ENCODE data around the gene ATOH8.

Gene ATOH8

GRCh38 chr2:85801871-85802270 lies 48.1 kb downstream of the ATOH8 start:
- DNase-seq (ENCODE audit: low spot score), result no peak

- no peak for DNase-seq (ENCODE audit: low spot score)
Measured at GRCh38 chr2:85802354-85803103, 48.7 kb downstream of the ATOH8 start.

GRCh38 chr2:85803704-85804425 lies 50.1 kb downstream of the ATOH8 start:
- DNase-seq (ENCODE audit: low spot score), result no peak

GRCh38 chr2:85804583-85804982 lies 50.8 kb downstream of the ATOH8 start:
- DNase-seq (ENCODE audit: low spot score), result no peak

- DNase-seq (ENCODE audit: low spot score), result no peak
Measured at GRCh38 chr2:85806358-85807118, 52.7 kb downstream of the ATOH8 start.

GRCh38 chr2:85807756-85808155 lies 54.0 kb downstream of the ATOH8 start:
- no peak for DNase-seq (ENCODE audit: low spot score)

- no peak for DNase-seq (ENCODE audit: low spot score)
Measured at GRCh38 chr2:85810371-85811179, 56.8 kb downstream of the ATOH8 start.

GRCh38 chr2:85811180-85812093 lies 57.6 kb downstream of the ATOH8 start:
- no peak for DNase-seq (ENCODE audit: low spot score)

- no peak for DNase-seq (ENCODE audit: low spot score)
Measured at GRCh38 chr2:85812094-85812735, 58.4 kb downstream of the ATOH8 start.

GRCh38 chr2:85813211-85813981 lies 59.6 kb downstream of the ATOH8 start:
- DNase-seq (ENCODE audit: low spot score), result no peak

GRCh38 chr2:85813982-85814801 lies 60.4 kb downstream of the ATOH8 start:
- DNase-seq (ENCODE audit: low spot score), result peak; percentile 91

- DNase-seq (ENCODE audit: low spot score), result no peak
Measured at GRCh38 chr2:85814802-85815550, 61.2 kb downstream of the ATOH8 start.

GRCh38 chr2:85819811-85820510 lies 66.2 kb downstream of the ATOH8 start:
- no peak for DNase-seq (ENCODE audit: low spot score)

GRCh38 chr2:85822766-85823165 lies 69.0 kb downstream of the ATOH8 start:
- no peak for DNase-seq (ENCODE audit: low spot score)

- DNase-seq (ENCODE audit: low spot score), result no peak
Measured at GRCh38 chr2:85823951-85824350, 70.2 kb downstream of the ATOH8 start.

GRCh38 chr2:85826990-85827878 lies 73.4 kb downstream of the ATOH8 start:
- peak; percentile 85 for DNase-seq (ENCODE audit: low spot score)

Measured in left forelimb (tissue), 1 donor.